OCI-M1 (cell line): ENCODE data around the gene PTPRK.
"Not testable (repeated sequence)": the region's sequence is repeated elsewhere in the genome, so short reads cannot be mapped to it uniquely, and the experiment has no call there.

Source experiments
- DNase-seq: peaks from one replicate; lab custom pipeline; 2025; lab: John Stamatoyannopoulos, UW

PTPRK gene

GRCh38 chr6:128491100-128491581 is 29.3 kb downstream of the PTPRK start:
- DNase-seq: no peak

GRCh38 chr6:128487746-128488145 is 32.7 kb downstream of the PTPRK start:
- DNase-seq: no peak

GRCh38 chr6:128487055-128487454 is 33.3 kb downstream of the PTPRK start:
- DNase-seq: peak; percentile 25

GRCh38 chr6:128486580-128486979 is 33.8 kb downstream of the PTPRK start:
- not testable (repeated sequence) for DNase-seq

GRCh38 chr6:128483472-128484135 is 36.8 kb downstream of the PTPRK start:
- DNase-seq: no peak

GRCh38 chr6:128482642-128483041 is 37.8 kb downstream of the PTPRK start:
- no peak for DNase-seq

GRCh38 chr6:128479991-128480390 is 40.4 kb downstream of the PTPRK start:
- no peak for DNase-seq

GRCh38 chr6:128479048-128479666 is 41.2 kb downstream of the PTPRK start:
- no peak for DNase-seq

GRCh38 chr6:128478230-128479047 is 42.0 kb downstream of the PTPRK start:
- DNase-seq: peak; percentile 62

GRCh38 chr6:128474933-128475332 is 45.5 kb downstream of the PTPRK start:
- no peak for DNase-seq

- no peak for DNase-seq
These were observed 45.9 kb downstream of the PTPRK start for GRCh38 chr6:128474481-128474880.

- no peak for DNase-seq
These were observed 48.5 kb downstream of the PTPRK start for GRCh38 chr6:128471907-128472306.

- DNase-seq: no peak
These were observed 54.7 kb downstream of the PTPRK start for GRCh38 chr6:128465368-128466343.

- DNase-seq: no peak
These were observed 55.6 kb downstream of the PTPRK start for GRCh38 chr6:128464790-128465189.

- DNase-seq: peak; percentile 26
These were observed 56.5 kb downstream of the PTPRK start for GRCh38 chr6:128463942-128464341.

- DNase-seq: no peak
These were observed 58.9 kb downstream of the PTPRK start for GRCh38 chr6:128461501-128461900.

GRCh38 chr6:128456510-128457230 is 63.7 kb downstream of the PTPRK start:
- DNase-seq: no peak

- no peak for DNase-seq
These were observed 64.4 kb downstream of the PTPRK start for GRCh38 chr6:128455959-128456358.

- DNase-seq: no peak
These were observed 67.7 kb downstream of the PTPRK start for GRCh38 chr6:128452713-128453112.

GRCh38 chr6:128446497-128446896 is 73.9 kb downstream of the PTPRK start:
- no peak for DNase-seq

- no peak for DNase-seq
These were observed 76.8 kb downstream of the PTPRK start for GRCh38 chr6:128443553-128443952.
